NOMO-1 (cell line): ENCODE measurements around the gene TMTC1.
A peak's percentile ranks its signal among the peaks of the same experiment; 100 is the strongest.
"Not testable (repeated sequence)": the region's sequence is repeated elsewhere in the genome, so short reads cannot be mapped to it uniquely, and the experiment has no call there.

ENCODE experiments used
- DNase-seq, 2 experiments: peaks; one replicate each; lab custom pipeline; 2025; ENCODE audit not compliant: unreplicated experiment in 2 of 2; lab: John Stamatoyannopoulos, UW

TMTC1 gene

GRCh38 chr12:29783773-29784666 lies at the start of gene TMTC1:
Gene TMTC1 (minus strand): TSS chr12:29783942. CDS start chr12:29783751, 191 bp downstream.
- peak in 1 of 2 experiments; percentile 3 for DNase-seq

GRCh38 chr12:29831173-29831572 lies 47.4 kb upstream of the TMTC1 start:
- DNase-seq = no peak

- DNase-seq = no peak
These were observed 46.6 kb upstream of the TMTC1 start for GRCh38 chr12:29830391-29830790.

GRCh38 chr12:29818916-29819623 lies 35.3 kb upstream of the TMTC1 start:
- DNase-seq = no peak

- no peak for DNase-seq
These were observed 33.4 kb upstream of the TMTC1 start for GRCh38 chr12:29816874-29817725.

- not testable (repeated sequence) for DNase-seq
These were observed 26.0 kb upstream of the TMTC1 start for GRCh38 chr12:29809616-29810361.

- no peak for DNase-seq
These were observed 23.4 kb upstream of the TMTC1 start for GRCh38 chr12:29807129-29807528.

- DNase-seq = no peak
These were observed 20.3 kb upstream of the TMTC1 start for GRCh38 chr12:29804019-29804418.

- DNase-seq = no peak
These were observed 15.8 kb upstream of the TMTC1 start for GRCh38 chr12:29799591-29799990.

GRCh38 chr12:29797565-29798355 lies 14.0 kb upstream of the TMTC1 start:
- DNase-seq = no peak

GRCh38 chr12:29796823-29797263 lies 13.1 kb upstream of the TMTC1 start:
- DNase-seq = no peak

GRCh38 chr12:29795715-29796114 lies 12.0 kb upstream of the TMTC1 start:
- DNase-seq = no peak

- DNase-seq = no peak
These were observed 11.1 kb upstream of the TMTC1 start for GRCh38 chr12:29794862-29795261.

- no peak for DNase-seq
These were observed 9.1 kb upstream of the TMTC1 start for GRCh38 chr12:29792853-29793252.

GRCh38 chr12:29792132-29792531 lies 8.4 kb upstream of the TMTC1 start:
- DNase-seq = no peak

GRCh38 chr12:29782871-29783772 lies 620 bp downstream of the TMTC1 start:
- peak; percentile 10 to 40 for DNase-seq

GRCh38 chr12:29782285-29782870 lies 1.4 kb downstream of the TMTC1 start:
- DNase-seq = peak; percentile 93 to 97

GRCh38 chr12:29781705-29782266 lies 2.0 kb downstream of the TMTC1 start:
- no peak for DNase-seq
